GM21737 (cell line): ENCODE measurements around the gene TXNRD2.

ENCODE experiments used
- ATAC-seq: cut with Tn5 transposase; IDR thresholded peaks from one replicate; pipeline ENCODE4 v1.9.1; 2021; ENCODE audit warnings: mild to moderate bottlenecking, moderate library complexity; ENCODE audit not compliant: unreplicated experiment

Gene TXNRD2

GRCh38 chr22:19877626-19878339 is 63.8 kb downstream of the TXNRD2 start:
- no peak for ATAC-seq

GRCh38 chr22:19876941-19877625 is 64.5 kb downstream of the TXNRD2 start:
- ATAC-seq: no peak

GRCh38 chr22:19876314-19876940 is 65.2 kb downstream of the TXNRD2 start:
- ATAC-seq: no peak

DNA sequence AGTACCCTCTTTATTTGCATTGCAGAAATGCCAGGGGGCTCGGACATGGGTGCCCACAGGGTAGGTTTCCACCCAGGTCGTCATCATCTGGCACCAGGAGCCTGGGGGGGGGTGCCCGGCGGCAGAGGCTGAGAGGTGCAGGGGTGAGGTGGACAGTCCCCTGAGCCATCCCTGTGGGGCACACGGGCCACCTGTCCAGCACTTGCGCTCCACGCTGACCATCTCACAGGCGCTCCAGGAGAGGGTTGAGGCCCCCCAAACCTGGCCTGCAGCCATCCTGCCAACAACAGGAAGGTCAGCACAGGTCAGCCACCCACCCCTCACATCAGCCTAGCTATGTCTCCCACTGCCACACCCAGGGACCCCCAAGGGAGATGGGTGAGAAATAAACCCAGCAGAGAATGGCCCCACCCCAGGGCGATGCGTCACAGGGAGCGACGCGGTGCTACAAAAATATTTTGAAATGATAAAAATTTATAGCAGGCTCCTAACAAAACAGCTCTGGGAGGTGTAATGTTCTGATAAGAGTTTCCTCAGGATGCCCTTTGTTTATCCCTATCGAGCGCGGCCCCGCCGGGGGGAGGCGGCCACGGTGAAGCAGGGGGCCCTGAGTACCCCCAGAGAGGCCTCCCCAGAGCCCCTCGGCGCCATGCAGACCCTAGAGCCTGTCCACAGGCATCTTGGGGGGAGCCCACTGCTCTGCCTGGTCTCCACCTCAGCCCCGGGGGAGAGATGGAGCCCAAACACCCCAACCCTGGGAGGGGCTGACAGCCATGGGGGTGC is 65.9 kb downstream of the TXNRD2 start:
- no peak for ATAC-seq

GRCh38 chr22:19875061-19875530 is 66.5 kb downstream of the TXNRD2 start:
- no peak for ATAC-seq

DNA sequence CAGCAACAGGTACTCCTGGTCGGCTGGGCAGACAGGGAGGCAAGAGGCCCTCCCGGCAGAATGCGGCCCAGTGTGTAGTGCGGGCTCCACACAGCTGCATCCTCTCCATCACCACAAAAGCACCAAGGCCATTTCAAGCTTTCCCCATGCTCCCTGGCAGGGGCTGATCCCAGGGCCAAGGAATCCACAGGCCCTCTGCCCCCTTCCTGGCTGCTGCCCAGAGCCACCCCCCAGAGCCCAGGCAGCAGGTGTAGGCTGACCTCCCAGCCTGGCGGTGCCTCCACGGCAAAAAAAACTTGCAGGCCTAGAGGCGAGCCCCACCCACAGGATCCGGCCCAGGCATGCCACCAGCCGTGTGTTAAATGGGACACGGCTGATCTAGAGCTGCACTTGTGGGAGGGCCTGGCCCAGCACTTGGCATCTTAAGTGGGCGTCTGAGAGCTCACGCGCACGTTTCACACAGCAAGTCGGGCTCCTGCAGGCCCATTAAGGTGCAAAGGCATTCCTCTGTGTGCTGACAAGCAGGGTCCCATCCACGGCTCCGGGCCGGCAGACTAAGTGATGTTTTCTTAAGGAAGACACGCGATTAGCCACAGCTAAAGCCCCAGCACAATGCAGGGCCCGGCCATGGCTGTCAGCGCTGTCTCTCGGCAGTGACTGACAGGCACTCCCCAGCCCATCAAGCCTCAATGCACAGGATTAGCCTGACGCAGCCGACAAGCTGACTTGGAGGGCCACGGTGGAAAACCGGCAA is 67.1 kb downstream of the TXNRD2 start:
- ATAC-seq: no peak

DNA sequence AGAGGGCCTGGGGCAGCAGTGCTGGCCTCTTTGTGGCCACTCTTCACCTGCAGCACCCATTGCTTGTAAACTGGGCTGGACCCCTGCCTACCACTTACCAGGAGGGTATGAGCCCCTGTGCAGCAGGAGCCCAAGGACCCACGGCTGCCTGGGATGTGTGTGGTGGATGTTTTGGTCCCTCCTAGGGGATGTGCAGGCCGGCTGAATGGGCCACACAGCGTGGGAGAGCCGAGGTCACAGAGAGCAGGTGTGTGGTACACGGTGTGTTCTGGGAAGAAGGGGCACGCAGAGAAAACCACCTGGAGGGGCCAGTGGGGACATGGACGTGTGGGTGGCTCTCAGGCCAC is 67.7 kb downstream of the TXNRD2 start:
- ATAC-seq: no peak

GRCh38 chr22:19873138-19873959 is 68.3 kb downstream of the TXNRD2 start:
- no peak for ATAC-seq

DNA sequence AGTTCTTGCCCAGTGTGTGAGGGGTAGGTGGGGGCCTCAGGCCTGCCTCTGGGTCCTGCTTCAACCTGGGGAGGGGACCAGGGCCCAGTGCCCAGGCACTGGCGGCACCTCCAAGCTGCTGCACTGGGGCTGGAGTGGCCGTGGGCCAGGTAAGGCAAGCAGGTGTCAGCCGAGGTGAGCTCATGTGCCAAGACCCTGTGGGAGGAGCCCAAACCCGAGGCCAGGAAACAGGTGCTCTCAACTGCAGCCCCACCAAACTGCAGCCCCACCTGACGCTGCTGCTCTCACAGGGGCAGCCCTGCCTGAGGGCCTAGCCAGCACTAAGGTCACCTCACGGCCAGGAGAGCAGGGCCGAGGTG is 68.9 kb downstream of the TXNRD2 start:
- no peak for ATAC-seq

- ATAC-seq: no peak
Measured at GRCh38 chr22:19871845-19872778, 69.5 kb downstream of the TXNRD2 start.

- no peak for ATAC-seq
Measured at GRCh38 chr22:19871023-19871844, 70.4 kb downstream of the TXNRD2 start.

DNA sequence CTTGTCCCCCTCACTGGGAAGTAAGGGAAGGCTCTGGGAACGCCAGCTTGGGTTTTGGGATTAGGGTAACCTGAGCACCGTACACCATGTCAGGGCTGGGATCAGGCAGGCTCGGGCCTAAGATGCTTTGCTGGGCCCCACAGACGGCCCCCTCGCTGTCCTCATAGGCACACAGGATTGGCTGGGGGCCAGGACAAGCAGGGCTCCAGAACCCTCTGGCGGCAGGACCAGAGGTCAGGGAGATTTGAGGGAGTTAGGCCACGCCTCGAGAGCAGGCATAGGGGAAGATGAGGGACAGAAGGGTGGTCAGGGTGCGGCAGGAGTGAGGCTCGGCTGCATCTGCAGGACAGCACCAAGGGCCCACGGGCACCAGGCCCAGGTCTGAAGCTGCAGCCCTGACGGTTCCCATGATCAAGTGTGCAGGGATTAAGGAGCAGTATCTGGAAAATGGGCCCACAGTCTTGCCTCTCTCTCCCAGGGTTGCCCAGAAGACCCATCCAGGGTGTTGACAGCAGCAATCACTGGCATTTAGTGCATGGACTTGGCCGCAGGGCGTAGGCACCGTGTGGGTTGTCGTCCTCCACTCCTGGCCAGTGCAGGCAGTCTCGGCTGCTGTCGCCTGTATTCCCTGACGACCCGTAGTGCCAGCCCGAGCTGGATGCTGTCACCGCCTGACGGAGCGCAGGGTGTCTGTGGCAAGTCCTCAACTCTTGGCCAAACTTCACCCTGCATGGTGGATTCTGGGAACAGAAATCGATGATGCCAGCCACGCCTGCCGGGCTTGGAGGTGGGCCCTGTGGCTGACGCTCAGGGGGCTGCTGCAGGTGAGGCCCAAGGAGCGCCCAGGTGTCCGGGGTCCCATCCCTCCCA is 71.2 kb downstream of the TXNRD2 start:
- no peak for ATAC-seq

DNA sequence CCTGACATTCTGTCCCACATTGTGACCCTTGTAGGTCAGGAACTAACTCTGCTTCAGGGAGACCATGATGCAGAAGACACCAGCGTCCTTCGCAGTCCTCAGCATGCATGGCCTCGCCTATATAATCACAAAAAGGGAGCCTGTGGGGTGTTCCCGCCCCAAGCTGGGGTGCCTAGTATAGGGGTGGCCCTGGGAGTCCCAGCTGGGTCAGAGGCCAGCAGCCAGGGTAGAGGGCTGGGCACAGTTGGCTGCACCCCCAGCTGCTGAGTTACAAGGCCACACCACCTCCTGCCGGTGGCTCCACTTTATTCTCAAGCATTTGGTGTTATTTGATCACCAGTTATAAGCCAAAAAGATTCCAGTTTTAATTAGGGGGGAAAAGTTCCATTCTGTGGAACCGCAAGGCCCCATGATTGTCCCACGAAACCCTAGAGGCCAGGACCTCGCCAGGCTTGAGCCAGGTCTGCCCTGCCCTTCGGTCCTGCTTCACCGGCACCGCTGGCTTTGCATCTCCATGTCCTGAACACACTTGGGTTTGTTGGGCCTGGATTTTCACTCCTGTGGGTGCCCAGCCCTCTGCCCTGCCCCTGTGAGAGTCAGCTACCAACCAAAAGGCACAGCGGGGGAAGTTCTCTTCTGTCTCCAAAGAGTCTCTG is 72.0 kb downstream of the TXNRD2 start:
- no peak for ATAC-seq

DNA sequence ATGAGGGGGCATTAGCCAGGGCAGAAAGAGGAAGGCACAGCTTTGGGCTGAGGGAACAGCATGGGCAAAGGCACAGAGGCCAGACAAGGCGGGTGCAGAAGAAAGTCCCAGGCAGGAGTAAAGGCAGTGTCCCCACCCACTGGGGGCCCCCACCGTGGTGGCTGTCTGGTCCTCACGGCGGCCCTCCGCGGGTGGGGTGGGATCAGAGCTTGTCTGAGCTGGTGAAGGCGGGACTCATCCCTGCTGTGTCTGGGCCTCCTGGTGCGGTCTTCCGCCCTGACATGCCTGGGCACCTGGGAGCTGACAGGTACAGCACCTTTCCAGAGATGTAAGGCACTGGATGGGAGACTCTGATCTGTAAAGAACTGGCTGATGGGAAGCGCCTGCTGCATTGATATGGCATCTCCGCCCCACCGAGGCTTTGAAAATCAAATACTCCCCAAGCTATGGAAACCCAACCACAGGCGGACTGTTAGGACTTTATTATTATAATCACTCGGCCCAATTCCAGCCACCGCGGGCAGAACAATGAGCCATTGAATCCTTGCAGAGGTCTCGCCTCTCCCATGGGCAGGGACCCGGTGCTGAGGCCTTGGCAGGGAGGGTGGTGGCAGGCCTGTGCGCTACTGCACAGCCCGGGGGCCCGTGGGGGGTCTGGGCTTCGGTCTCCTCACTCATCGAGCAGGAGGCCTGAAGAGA is 72.7 kb downstream of the TXNRD2 start:
- ATAC-seq: no peak

DNA sequence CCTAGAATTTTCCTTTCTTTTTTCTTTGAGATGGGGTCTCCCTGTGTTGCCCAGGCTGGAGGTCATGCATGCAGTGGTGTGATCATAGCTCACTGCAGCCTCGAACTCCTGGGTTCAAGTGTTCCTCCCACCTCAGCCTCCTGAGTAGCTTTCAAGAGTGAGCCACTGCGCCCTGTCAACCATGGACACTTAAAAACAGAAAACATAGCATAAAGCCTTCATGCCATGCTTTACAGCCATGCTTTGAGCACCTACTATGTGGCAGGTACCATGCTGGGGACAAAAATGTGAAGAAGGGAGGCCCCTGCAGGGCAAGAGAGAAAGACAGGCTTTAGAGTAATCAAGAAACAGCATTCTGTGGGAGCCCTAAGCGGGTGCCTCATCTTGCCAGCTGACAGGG is 73.3 kb downstream of the TXNRD2 start:
- no peak for ATAC-seq

GRCh38 chr22:19867617-19868016 is 74.0 kb downstream of the TXNRD2 start:
- ATAC-seq: no peak
